Cerebellar cortex (tissue), 1 donor: ENCODE measurements around the gene GRHPR.
A peak's percentile ranks its signal among the peaks of the same experiment; 100 is the strongest.

Experiments
- DNase-seq: peaks from one replicate; pipeline ENCODE4 v3.0.0-alpha.2; 2015; ENCODE audit warnings: low spot score

GRHPR gene

DNA sequence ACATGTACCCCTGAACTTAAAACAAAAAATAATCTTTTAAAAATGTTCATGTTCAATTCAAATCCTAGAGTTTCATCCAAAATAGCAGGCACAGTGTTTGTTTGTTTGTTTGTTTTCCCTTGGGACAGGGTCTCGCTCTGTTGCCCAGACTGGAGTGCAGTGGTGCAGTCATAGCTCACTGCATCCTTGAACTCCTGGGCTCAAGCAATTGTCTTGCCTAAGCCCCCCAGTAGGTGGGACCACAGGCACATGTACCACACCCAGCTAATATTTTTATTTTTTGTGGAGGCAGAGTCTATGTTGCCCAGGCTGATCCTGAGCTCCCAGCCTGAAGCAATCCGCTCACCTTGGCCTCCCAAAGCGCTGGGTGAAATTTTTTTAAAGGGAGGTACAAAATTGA, 58.3 kb downstream of the GRHPR start:
- DNase-seq = no peak

DNA sequence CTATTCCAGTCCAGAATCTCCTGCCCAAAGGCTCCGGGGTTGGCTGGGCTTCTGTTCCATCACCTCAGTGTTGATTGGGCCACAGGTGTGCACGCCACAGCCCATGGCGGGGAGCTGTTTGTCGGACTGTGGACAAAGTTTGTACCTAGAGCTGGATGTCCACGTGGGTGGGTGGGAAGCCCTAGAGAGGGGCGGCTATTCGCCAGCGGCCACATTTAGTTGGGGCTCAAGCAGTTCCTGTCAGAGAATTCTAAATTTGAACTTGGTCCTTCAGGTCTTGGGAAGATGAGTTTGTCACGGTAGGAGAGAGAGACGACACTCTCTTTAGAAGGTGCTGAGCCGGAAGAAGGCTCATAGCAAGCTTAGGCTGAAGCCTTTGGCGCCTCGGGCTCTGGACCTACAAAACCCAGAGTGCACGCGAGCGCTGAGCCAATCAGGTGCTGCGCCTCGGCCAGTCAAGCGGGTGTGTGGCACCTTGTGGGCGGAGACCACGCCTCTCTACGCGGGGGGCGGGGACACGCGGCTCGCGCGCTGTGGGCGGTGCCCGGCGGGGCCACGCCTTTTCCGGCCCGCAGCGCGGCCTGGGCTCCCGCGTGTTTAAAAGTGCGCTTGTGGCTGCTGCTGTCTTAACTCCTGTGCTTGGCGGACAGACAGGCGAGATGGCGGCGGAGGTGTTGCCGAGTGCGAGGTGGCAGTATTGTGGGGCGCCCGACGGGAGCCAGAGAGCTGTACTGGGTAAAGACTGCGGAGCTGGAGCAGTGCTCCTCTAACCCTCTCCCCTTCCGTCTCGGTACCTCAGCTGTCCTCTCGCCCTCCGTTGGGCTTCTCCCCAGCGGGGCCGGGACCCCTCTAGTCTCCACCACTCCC, 63.1 kb downstream of the GRHPR start, which contains the start of gene POLR1E:
POLR1E (plus strand) TSS at position 560 of the 867 bp plus-strand sequence; CDS start at position 660, 100 bp downstream.
- peak; percentile 97 for DNase-seq

DNA sequence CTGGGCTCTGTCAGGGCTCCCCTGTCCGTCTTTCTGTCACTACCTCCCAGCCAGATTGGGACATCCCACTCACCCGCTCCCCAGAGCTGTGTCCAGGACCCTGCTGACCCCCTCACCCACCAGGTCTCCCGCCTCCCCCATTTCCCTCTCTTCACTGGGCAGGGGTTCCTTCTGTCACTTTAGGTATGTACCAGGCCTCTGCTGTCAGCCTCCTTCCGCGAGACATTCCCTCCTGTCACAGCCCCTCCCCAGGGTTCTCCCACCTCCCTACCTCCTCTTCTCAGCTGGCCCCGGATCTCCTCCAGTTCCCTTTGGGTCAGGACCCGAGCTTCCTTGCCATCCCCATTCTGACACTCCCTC, 63.7 kb downstream of the GRHPR start:
- DNase-seq = no peak
